ENCODE data around the gene YTHDF2. TPM values are rescaled to one million over a fixed set of nuclear protein-coding genes. Genes with fewer than 3 reads are reported as not detected.

The YTHDF2 gene
- polyA plus RNA-seq, 1 of the 3 experiments (the other 2 are of a cell fraction), result 45.2 TPM

- H3K9me2 ChIP-seq, result no peaks in the 10 kb centered on the region
- 84% methylated on average over 11 of the region's 11 CpGs for WGBS (ENCODE audit: low lambda C conversion rate)
- no peak overlapping the region for H3K9ac ChIP-seq
- TF ChIP-seq RAD21 (IDR thresholded peaks at IDR 0.05; ENCODE audit: low read length), result no peak
- no peak for TF ChIP-seq USF1 (IDR thresholded peaks at IDR 0.05; ENCODE audit: borderline replicate concordance, low read depth)
- TF ChIP-seq CTCF (IDR thresholded peaks at IDR 0.05), result no peak
- no peak for TF ChIP-seq GABPA (IDR thresholded peaks at IDR 0.05; ENCODE audit: low read depth)
- no peak for TF ChIP-seq NFIC (IDR thresholded peaks at IDR 0.05; ENCODE audit: borderline replicate concordance)
- TF ChIP-seq MAX (IDR thresholded peaks at IDR 0.05; ENCODE audit: low read depth), result no peak
- TF ChIP-seq TCF12 (IDR thresholded peaks at IDR 0.05), result no peak
- TF ChIP-seq GATA2 (CRISPR knock-in tag; IDR thresholded peaks at IDR 0.05), result no peak
- TF ChIP-seq FOXJ3 (CRISPR knock-in tag; IDR thresholded peaks at IDR 0.05), result no peak
- no peak for TF ChIP-seq EZH2phosphoT487 (IDR thresholded peaks at IDR 0.05; ENCODE audit: borderline replicate concordance, low read depth)
- TF ChIP-seq REST (IDR thresholded peaks at IDR 0.05; ENCODE audit: low read depth, low read length), result no peak
- no peak for TF ChIP-seq SIN3A (IDR thresholded peaks at IDR 0.05; ENCODE audit: borderline replicate concordance, low read depth, low read length)
- TF ChIP-seq SMC3 (IDR thresholded peaks at IDR 0.05; ENCODE audit: low read depth, low read length), result no peak
- TF ChIP-seq FOSL2 (IDR thresholded peaks at IDR 0.05; ENCODE audit: borderline replicate concordance, low read depth), result no peak
- no peak for TF ChIP-seq MEF2A (IDR thresholded peaks at IDR 0.05; ENCODE audit: borderline replicate concordance, low read depth)
- no peak for TF ChIP-seq IRF3 (IDR thresholded peaks at IDR 0.05; ENCODE audit: low read depth, low read length)
- TF ChIP-seq YY1 (IDR thresholded peaks at IDR 0.05; ENCODE audit: low read depth), result no peak
- H3K27me3 ChIP-seq (ENCODE audit: insufficient read depth), result no peaks in the 10 kb centered on the region
- H2AFZ ChIP-seq (ENCODE audit: low read depth), result no peak overlapping the region
- DNase-seq, result no peak
- no peaks in the 10 kb centered on the region for H3K36me3 ChIP-seq (replicated peaks in 1 of 2; ENCODE audit: control insufficient read depth in 1 of 2, insufficient read depth in 2 of 2, low read length in 1 of 2)
- H3K4me2 ChIP-seq, result no peak overlapping the region
- H3K9me3 ChIP-seq, result no peaks in the 10 kb centered on the region
- POLR2A ChIA-PET, result no interaction called here
- no peak overlapping the region for H3K27ac ChIP-seq (ENCODE audit: low read depth in 2 of 2, low read length in 1 of 2)
- CTCF ChIA-PET, result interaction anchor here (39.4 kb wide), 1 partner anchor 94 kb away, joined by 894 read pairs; no protein-coding TSS in a partner anchor
- H3K79me2 ChIP-seq (ENCODE audit: insufficient read depth), result no peaks in the 10 kb centered on the region
- H3K4me3 ChIP-seq (ENCODE audit: low read depth in 2 of 2, low read length in 1 of 2), result no peak overlapping the region
- H3F3A ChIP-seq (replicated peaks; ENCODE audit: insufficient read depth), result no peaks in the 10 kb centered on the region
- no peaks in the 10 kb centered on the region for H4K20me1 ChIP-seq (ENCODE audit: insufficient read depth)
- no peaks in the 10 kb centered on the region; a peak in 1 of 4 replicates for H3K4me1 ChIP-seq (ENCODE audit: control insufficient read depth in 1 of 2, insufficient read depth in 2 of 2, low read depth in 1 of 2, low read length in 1 of 2)
Observed at GRCh38 chr1:28781305-28781704, 44.6 kb downstream of the YTHDF2 start.

Measured in SK-N-SH (cell line).